K562 (cell line): ENCODE results near the gene DIP2B. TPM values are rescaled to one million over a fixed set of nuclear protein-coding genes. Genes with fewer than 3 reads are reported as not detected.

Source experiments
- ETV6 ChIP-seq, 3 experiments: fragments of 150-350 bp in 1 of 3; sonication (generic) in 1 of 3; formaldehyde crosslinking in 1 of 3; IDR thresholded peaks; 2 replicates each; pipeline versions ENCODE4 v1.6.1 to v1.8.0; 2014 to 2022; ENCODE audit warnings: borderline replicate concordance in 2 of 3, low read depth in 2 of 3, antibody characterized with exemption in 1 of 3, low read length in 1 of 3, mild to moderate bottlenecking in 1 of 3, missing genetic modification reagents in 1 of 3
- MYNN ChIP-seq, 2 experiments: sonication (generic); formaldehyde crosslinking in 1 of 2; IDR thresholded peaks; 2 replicates each; pipeline versions ENCODE4 v1.5.0 to v1.6.1; 2016 to 2020; ENCODE audit warnings: antibody characterized with exemption in 1 of 2, missing genetic modification reagents in 1 of 2
- SREBF2 ChIP-seq: sonication (generic); formaldehyde crosslinking; IDR thresholded peaks from 2 replicates; pipeline ENCODE4 v1.4.0; 2020; ENCODE audit warnings: mild to moderate bottlenecking, missing genetic modification reagents
- ZNF584 ChIP-seq: fragments of 200-800 bp; sonication (Bioruptor generic); IDR thresholded peaks from 2 replicates; pipeline ENCODE4 v1.6.1; 2016; ENCODE audit warnings: low read depth, mild to moderate bottlenecking, missing genetic modification characterization, missing compliant biosample characterization
- ZSCAN32 ChIP-seq: fragments of 450-650 bp; formaldehyde crosslinking; IDR thresholded peaks from 2 replicates; pipeline ENCODE4 v1.4.0; 2020; ENCODE audit warnings: mild to moderate bottlenecking, moderate library complexity
- polyA plus RNA-seq, 8 experiments: library from polyadenylated mRNA; depleted of rRNA in 4 of 8; stranded (reverse) in 5 of 8; unstranded in 3 of 8; fragments of >200 nt; fragmentation: Nextera tagmentation in 2 of 8; fragmentation: Illumina TruSeq in 1 of 8; extraction: Ambion mirVana in 2 of 8; extraction: Trizol in 1 of 8; gene quantifications; 2 replicates each; pipeline versions ENCODE4 v1.2.1 to v1.2.3, GENCODE V29; 2011 to 2014; ENCODE audit warnings: inconsistent platforms in 1 of 8, missing spikeins in 1 of 8
- total RNA-seq, 7 experiments: library from RNA; depleted of rRNA in 6 of 7; stranded (reverse); fragments of >200 nt in 6 of 7; fragmentation: Illumina TruSeq in 2 of 7; extraction: Trizol in 2 of 7; gene quantifications; 2 replicates each; pipeline versions ENCODE4 v1.2.1 to v1.2.3, GENCODE V29; 2011 to 2021; ENCODE audit warnings: low replicate concordance in 1 of 7
- TF ChIP-seq, protein P1 (sequence below), 2 experiments: IDR thresholded peaks; 2 replicates each; pipeline ENCODE4 v1.6.1; 2011; ENCODE audit warnings: borderline replicate concordance in 1 of 2, control low read depth in 1 of 2, low read depth in 1 of 2, low read length in 1 of 2, mild to moderate bottlenecking in 1 of 2, mixed read lengths in 1 of 2, moderate library complexity in 1 of 2; ENCODE audit not compliant: insufficient read depth in 1 of 2, insufficient read length in 1 of 2, poor library complexity in 1 of 2, severe bottlenecking in 1 of 2; ENCODE audit errors: extremely low read depth in 1 of 2
- TF ChIP-seq, protein P2 (sequence below), 2 experiments: fragments of 450-650 bp in 1 of 2; sonication (generic) in 1 of 2; formaldehyde crosslinking in 1 of 2; IDR thresholded peaks; 2 replicates each; pipeline versions ENCODE4 v1.7.1 to v1.9.0; 2016 to 2022; ENCODE audit warnings: inconsistent platforms in 1 of 2, mild to moderate bottlenecking in 1 of 2, missing genetic modification reagents in 1 of 2
- TF ChIP-seq, protein P3 (sequence below): fragments of 450-650 bp; IDR thresholded peaks from 2 replicates; pipeline ENCODE4 v1.6.1; 2017; ENCODE audit warnings: antibody characterized with exemption, mild to moderate bottlenecking

DIP2B gene
- total and polyA plus RNA-seq, 9 of the 15 experiments (the other 6 are each of a cell fraction or from before 2014, with no cell fraction given), result 4.6 to 26.1 (median 18.8) TPM

DNA sequence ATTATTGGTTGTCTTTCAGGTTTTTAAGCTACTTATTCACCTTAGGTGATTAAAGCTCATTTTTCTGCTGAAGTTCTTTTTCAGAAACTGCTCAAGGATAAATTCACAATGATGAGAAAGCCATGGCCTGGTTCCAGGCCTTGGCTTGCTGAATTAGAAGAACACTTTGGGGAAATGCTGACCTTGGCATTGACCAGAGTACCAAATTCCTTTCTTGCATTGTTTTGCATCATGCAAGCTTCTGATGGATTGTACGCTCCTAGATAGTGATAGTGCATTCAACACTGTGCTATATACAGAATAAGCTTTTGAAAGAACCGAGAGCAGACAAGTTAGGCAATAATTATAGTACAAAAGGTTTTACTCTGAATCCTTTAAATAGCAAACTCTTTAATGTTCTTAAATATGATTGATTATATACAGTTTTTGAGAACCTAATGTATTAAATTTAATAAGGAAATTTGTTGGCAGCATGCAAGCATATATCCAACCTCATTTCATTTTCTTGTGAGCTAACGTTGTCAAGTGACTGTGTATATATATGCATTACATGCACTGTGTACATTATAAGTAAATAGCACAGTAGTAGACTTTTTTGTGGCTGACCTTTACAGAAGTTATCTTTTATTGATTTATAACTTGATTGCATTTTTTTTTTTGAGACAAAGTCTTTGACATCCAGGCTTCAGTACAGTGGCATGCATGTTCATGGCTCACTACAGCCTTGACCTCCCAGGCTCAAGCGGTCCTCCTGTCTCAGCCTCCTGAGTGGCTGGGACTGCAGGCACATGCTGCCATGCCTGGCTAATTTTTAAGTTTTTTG, 99.2 kb downstream of the DIP2B start (continued):
- TF ChIP-seq, protein P1, sequence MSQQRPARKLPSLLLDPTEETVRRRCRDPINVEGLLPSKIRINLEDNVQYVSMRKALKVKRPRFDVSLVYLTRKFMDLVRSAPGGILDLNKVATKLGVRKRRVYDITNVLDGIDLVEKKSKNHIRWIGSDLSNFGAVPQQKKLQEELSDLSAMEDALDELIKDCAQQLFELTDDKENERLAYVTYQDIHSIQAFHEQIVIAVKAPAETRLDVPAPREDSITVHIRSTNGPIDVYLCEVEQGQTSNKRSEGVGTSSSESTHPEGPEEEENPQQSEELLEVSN (IDR thresholded peaks at IDR 0.05; ENCODE audit: borderline replicate concordance in 1 of 2, extremely low read depth in 1 of 2, insufficient read depth in 1 of 2, insufficient read length in 1 of 2, low read depth in 1 of 2, low read length in 1 of 2, poor library complexity in 1 of 2, severe bottlenecking in 1 of 2), result no peak
- TF ChIP-seq, protein P2, sequence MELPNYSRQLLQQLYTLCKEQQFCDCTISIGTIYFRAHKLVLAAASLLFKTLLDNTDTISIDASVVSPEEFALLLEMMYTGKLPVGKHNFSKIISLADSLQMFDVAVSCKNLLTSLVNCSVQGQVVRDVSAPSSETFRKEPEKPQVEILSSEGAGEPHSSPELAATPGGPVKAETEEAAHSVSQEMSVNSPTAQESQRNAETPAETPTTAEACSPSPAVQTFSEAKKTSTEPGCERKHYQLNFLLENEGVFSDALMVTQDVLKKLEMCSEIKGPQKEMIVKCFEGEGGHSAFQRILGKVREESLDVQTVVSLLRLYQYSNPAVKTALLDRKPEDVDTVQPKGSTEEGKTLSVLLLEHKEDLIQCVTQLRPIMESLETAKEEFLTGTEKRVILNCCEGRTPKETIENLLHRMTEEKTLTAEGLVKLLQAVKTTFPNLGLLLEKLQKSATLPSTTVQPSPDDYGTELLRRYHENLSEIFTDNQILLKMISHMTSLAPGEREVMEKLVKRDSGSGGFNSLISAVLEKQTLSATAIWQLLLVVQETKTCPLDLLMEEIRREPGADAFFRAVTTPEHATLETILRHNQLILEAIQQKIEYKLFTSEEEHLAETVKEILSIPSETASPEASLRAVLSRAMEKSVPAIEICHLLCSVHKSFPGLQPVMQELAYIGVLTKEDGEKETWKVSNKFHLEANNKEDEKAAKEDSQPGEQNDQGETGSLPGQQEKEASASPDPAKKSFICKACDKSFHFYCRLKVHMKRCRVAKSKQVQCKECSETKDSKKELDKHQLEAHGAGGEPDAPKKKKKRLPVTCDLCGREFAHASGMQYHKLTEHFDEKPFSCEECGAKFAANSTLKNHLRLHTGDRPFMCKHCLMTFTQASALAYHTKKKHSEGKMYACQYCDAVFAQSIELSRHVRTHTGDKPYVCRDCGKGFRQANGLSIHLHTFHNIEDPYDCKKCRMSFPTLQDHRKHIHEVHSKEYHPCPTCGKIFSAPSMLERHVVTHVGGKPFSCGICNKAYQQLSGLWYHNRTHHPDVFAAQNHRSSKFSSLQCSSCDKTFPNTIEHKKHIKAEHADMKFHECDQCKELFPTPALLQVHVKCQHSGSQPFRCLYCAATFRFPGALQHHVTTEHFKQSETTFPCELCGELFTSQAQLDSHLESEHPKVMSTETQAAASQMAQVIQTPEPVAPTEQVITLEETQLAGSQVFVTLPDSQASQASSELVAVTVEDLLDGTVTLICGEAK (IDR thresholded peaks at IDR 0.05), result no peak
- TF ChIP-seq, protein P2 (CRISPR knock-in tag; IDR thresholded peaks at IDR 0.05), result no peak
- TF ChIP-seq, protein P3, sequence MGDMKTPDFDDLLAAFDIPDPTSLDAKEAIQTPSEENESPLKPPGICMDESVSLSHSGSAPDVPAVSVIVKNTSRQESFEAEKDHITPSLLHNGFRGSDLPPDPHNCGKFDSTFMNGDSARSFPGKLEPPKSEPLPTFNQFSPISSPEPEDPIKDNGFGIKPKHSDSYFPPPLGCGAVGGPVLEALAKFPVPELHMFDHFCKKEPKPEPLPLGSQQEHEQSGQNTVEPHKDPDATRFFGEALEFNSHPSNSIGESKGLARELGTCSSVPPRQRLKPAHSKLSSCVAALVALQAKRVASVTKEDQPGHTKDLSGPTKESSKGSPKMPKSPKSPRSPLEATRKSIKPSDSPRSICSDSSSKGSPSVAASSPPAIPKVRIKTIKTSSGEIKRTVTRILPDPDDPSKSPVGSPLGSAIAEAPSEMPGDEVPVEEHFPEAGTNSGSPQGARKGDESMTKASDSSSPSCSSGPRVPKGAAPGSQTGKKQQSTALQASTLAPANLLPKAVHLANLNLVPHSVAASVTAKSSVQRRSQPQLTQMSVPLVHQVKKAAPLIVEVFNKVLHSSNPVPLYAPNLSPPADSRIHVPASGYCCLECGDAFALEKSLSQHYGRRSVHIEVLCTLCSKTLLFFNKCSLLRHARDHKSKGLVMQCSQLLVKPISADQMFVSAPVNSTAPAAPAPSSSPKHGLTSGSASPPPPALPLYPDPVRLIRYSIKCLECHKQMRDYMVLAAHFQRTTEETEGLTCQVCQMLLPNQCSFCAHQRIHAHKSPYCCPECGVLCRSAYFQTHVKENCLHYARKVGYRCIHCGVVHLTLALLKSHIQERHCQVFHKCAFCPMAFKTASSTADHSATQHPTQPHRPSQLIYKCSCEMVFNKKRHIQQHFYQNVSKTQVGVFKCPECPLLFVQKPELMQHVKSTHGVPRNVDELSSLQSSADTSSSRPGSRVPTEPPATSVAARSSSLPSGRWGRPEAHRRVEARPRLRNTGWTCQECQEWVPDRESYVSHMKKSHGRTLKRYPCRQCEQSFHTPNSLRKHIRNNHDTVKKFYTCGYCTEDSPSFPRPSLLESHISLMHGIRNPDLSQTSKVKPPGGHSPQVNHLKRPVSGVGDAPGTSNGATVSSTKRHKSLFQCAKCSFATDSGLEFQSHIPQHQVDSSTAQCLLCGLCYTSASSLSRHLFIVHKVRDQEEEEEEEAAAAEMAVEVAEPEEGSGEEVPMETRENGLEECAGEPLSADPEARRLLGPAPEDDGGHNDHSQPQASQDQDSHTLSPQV, result 0 out of 2 replicates have a peak, but pooled peaks have one; percentile 22
- TF ChIP-seq ETV6 (IDR thresholded peaks at IDR 0.05; ENCODE audit: borderline replicate concordance in 1 of 2, low read depth in 2 of 2, low read length in 1 of 2) (no peak), ETV6 (CRISPR knock-in tag; IDR thresholded peaks at IDR 0.05; ENCODE audit: borderline replicate concordance) (no peak), ZSCAN32 (CRISPR knock-in tag) (0 out of 2 replicates have a peak, but pooled peaks have one; percentile 28), MYNN (IDR thresholded peaks at IDR 0.05) (no peak), MYNN (CRISPR knock-in tag; IDR thresholded peaks at IDR 0.05) (no peak), SREBF2 (no peak), ZNF584 (CRISPR knock-in tag) (peak; percentile 88)
